Naive thymus-derived CD8-positive, alpha-beta T cell (primary cell): Measurements from ENCODE around the gene RNF220. TPM values are rescaled to one million over a fixed set of nuclear protein-coding genes. Genes with fewer than 3 reads are reported as not detected.
A peak's percentile ranks its signal among the peaks of the same experiment; 100 is the strongest.
"Not testable (repeated sequence)": the region's sequence is repeated elsewhere in the genome, so short reads cannot be mapped to it uniquely, and the experiment has no call there.

Experiments
- ATAC-seq, 2 donors: fragments of 150-1000 bp; cut with Tn5 transposase in 1 of 2; sonication (Bioruptor Pico), chemical (Tn5 transposase) in 1 of 2; 1 replicate in 1 of 2; 2 replicates in 1 of 2; pipeline ENCODE4 v1.10.0; 2021; ENCODE audit warnings: mild to moderate bottlenecking in 2 of 2, moderate library complexity in 2 of 2
- POLR2A ChIA-PET: fragments of 350-600 bp; sonication (Branson Sonifier 250); formaldehyde crosslinking; loops from one replicate; lab custom pipeline; 2021; ENCODE audit warnings: antibody characterized with exemption; lab: Charles Lee
- DNase-seq, 10 donors: peaks; one replicate each; pipeline versions ENCODE4 v3.0.0 to v3.0.0-alpha.2; 2020 to 2022
- H3K27ac Mint-ChIP-seq, 10 donors: one replicate each; pipeline ENCODE4 v1.8.0; 2020 to 2022; ENCODE audit warnings: mild to moderate bottlenecking in 10 of 10, mixed read lengths in 10 of 10, moderate library complexity in 4 of 10, inconsistent platforms in 1 of 10
- H3K27me3 Mint-ChIP-seq, 5 donors: one replicate each; pipeline ENCODE4 v1.8.0; 2021 to 2022; ENCODE audit warnings: mixed read lengths in 5 of 5
- H3K36me3 Mint-ChIP-seq, 3 donors: one replicate each; pipeline ENCODE4 v1.8.0; 2020 to 2022; ENCODE audit warnings: mixed read lengths in 3 of 3, mild to moderate bottlenecking in 2 of 3, inconsistent platforms in 1 of 3
- H3K4me1 Mint-ChIP-seq, 4 donors: one replicate each; pipeline ENCODE4 v1.8.0; 2021 to 2022; ENCODE audit warnings: mixed read lengths in 4 of 4
- H3K4me3 Mint-ChIP-seq, 10 donors: one replicate each; pipeline ENCODE4 v1.8.0; 2020 to 2022; ENCODE audit warnings: mild to moderate bottlenecking in 10 of 10, mixed read lengths in 10 of 10, moderate library complexity in 6 of 10, inconsistent platforms in 1 of 10
- H3K9me3 Mint-ChIP-seq, 9 donors: one replicate each; pipeline ENCODE4 v1.8.0; 2020 to 2022; ENCODE audit warnings: mixed read lengths in 9 of 9, mild to moderate bottlenecking in 3 of 9, inconsistent platforms in 1 of 9, moderate library complexity in 1 of 9
- polyA plus RNA-seq, 3 donors: library from polyadenylated mRNA; unstranded; fragments of 300-500 nt; fragmentation: Illumina TruSeq; gene quantifications; one replicate each; pipeline ENCODE4 v1.2.3, GENCODE V29; 2021
- total RNA-seq, 8 experiments: library from RNA in 2 of 8; stranded (reverse) in 2 of 8; gene quantifications; one replicate each; pipeline ENCODE4 v1.2.3 and lab custom pipeline; 2021 to 2026

The RNF220 gene
- total and polyA plus RNA-seq, 5 experiments from 2014 or later, result 62.2 to 129 (median 103) TPM

DNA sequence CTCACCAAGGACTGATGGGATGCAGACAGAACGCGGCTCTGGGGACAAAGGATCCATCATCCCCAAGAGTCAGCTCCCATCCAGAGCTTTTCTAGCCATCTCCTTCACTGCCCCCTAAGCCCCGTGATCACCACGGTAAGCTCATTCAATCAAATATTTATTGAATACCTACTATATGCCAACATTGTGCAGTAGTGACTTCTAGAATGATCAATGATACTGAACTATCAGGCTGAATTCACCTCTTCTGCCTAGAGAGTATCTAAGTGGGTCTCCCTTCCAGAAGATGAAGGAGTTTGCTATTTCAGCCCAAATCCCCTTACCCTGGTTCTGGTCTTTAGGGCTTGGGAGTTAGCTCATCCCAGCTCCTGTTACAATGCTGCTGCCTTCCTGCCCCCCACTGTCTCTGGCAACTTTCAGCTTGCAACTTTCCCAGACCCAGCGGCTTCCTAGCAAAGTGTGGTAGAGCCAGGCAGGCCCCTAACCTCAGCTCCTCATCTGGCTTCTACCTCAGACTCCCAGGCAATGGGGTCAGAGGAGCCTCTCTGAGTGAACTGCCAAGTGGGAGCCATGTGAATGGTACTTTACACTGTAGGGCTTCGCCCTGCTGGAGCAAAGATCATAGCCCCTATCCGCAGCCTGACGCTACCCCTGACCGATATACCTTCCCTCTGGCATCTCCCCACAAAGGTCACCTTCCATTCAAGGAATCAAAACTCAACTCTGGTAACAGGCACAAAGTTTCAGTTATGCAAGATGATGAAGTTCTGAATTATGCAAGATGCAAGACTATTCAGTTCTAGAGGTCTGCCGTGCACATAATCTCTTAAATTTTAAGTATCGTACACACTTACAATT, 248.3 kb downstream of the RNF220 start:
- Mint-ChIP-seq H3K27me3 (no peaks in the 10 kb centered on the region), H3K9me3 (no peaks in the 10 kb centered on the region), H3K36me3 (peaks cover 0 to 31% (median 0%) of the 10 kb centered on the region in 3 donors), H3K4me1 (peaks cover 0 to 12% (median 4%) of the 10 kb centered on the region in 4 donors), H3K27ac (peak overlapping the region in 2 of 10 donors; percentile 25 to 68), H3K4me3 (no peak overlapping the region)
- DNase-seq (no peak), ATAC-seq (peak; percentile 6 to 7)
- POLR2A ChIA-PET, result interaction anchor here (1.2 to 2.6 kb wide), 2 partner anchors 21 to 82 kb away, joined by 4 to 17 read pairs; no protein-coding TSS in a partner anchor

GRCh38 chr1:44654621-44655187, 249.6 kb downstream of the RNF220 start:
- H3K4me3 Mint-ChIP-seq, result no peak overlapping the region
- POLR2A ChIA-PET, result no interaction called here
- H3K27ac Mint-ChIP-seq, result no peak overlapping the region
- peaks cover 0 to 18% (median 0%) of the 10 kb centered on the region in 3 donors for H3K36me3 Mint-ChIP-seq
- peaks cover 0 to 6% (median 3%) of the 10 kb centered on the region in 4 donors for H3K4me1 Mint-ChIP-seq
- H3K27me3 Mint-ChIP-seq, result no peaks in the 10 kb centered on the region
- ATAC-seq (no peak), DNase-seq (no peak)
- no peaks in the 10 kb centered on the region for H3K9me3 Mint-ChIP-seq

GRCh38 chr1:44655609-44656008, 250.6 kb downstream of the RNF220 start:
- DNase-seq (no peak), ATAC-seq (no peak)
- Mint-ChIP-seq H3K9me3 (no peaks in the 10 kb centered on the region), H3K36me3 (peaks cover 0 to 10% (median 0%) of the 10 kb centered on the region in 3 donors), H3K27ac (peak overlapping the region in 2 of 10 donors; percentile 1 to 37), H3K27me3 (no peaks in the 10 kb centered on the region), H3K4me1 (peaks cover 0 to 6% (median 3%) of the 10 kb centered on the region in 4 donors), H3K4me3 (no peak overlapping the region)
- POLR2A ChIA-PET, result no interaction called here

GRCh38 chr1:44659566-44659965, 254.5 kb downstream of the RNF220 start:
- Mint-ChIP-seq H3K9me3 (no peaks in the 10 kb centered on the region), H3K4me1 (peaks cover 9 to 12% (median 10%) of the 10 kb centered on the region in 4 donors), H3K27me3 (no peaks in the 10 kb centered on the region), H3K27ac (peak overlapping the region in 1 of 10 donors; percentile 73), H3K4me3 (no peak overlapping the region), H3K36me3 (no peaks in the 10 kb centered on the region)
- ATAC-seq, result no peak
- POLR2A ChIA-PET, result no interaction called here
- DNase-seq, result no peak

DNA sequence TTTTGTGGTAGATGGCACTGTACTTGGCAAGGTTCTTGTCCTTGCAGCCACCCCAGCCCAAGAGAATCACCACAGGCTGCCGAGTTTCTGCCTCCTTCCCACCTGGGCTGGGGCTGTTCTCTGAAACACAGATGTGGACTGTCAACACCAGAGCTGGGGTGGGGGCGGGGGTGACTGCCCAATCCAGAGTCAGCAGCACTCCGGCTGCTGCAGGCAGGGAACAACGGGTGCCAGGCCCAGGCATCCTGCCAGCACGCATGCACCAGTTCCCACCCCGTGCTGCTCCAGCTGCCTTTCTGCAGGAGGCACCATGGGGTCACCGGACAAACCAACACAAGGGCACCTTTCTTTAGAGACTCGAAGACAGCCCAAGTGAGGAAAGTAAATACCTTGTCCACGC, 255.1 kb downstream of the RNF220 start:
- DNase-seq (no peak), ATAC-seq (no peak)
- H3K27ac Mint-ChIP-seq, result no peak overlapping the region
- no peaks in the 10 kb centered on the region for H3K9me3 Mint-ChIP-seq
- POLR2A ChIA-PET, result interaction anchor here (0.7 kb wide), 1 partner anchor 14 kb away, joined by 3 read pairs; the partner anchor contains the start of genes ARMH1 and TMEM53
- H3K36me3 Mint-ChIP-seq, result no peaks in the 10 kb centered on the region
- H3K4me3 Mint-ChIP-seq, result no peak overlapping the region
- no peaks in the 10 kb centered on the region for H3K27me3 Mint-ChIP-seq
- peaks cover 15 to 18% (median 16%) of the 10 kb centered on the region in 4 donors for H3K4me1 Mint-ChIP-seq

DNA sequence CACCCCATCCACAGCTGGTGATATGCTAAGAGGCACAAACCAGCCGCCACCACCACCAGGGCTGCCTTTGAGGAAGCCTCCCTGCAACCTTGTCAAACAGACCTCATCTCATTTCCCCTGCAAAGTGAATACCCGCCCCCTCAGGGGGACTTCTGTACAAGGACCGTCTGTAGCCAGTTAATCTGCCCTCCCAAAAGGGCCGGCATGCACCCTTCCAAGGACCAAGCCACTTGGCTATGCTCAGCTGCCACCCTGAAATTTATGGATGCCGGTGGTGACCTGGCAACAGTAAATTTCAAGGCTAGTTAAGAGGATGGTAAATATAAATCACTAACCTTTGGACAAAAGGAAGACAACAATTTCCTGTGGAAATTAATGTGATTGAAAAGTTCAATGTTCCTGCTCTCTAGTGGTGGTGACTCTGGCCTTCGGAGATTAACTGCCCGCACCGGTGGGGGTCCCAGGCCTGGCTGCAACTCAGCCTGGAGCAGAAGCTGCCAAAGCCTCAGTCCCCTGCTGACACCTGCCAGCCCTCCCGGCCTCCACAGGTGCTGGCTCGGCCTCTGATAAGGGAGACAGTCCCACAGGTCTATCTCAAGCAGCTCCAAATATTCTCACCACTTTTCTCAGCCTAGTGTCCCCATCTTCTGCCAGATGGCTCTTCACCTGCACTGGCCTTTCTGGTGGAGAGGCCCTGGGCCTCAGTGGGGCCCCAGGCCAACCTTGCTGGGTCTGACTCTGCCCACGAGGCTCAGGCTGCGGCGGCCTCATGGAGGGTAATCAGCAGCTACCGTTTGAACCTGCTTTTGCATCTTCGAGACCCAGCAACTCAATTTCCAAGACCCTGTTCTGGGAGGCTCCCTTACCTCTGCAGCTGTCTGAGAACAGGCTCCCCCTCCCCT, 257.0 kb downstream of the RNF220 start:
- peaks cover 16 to 18% (median 17%) of the 10 kb centered on the region in 4 donors for H3K4me1 Mint-ChIP-seq
- no peak overlapping the region for H3K4me3 Mint-ChIP-seq
- DNase-seq, result no peak
- no peaks in the 10 kb centered on the region for H3K36me3 Mint-ChIP-seq
- ATAC-seq, result no peak
- POLR2A ChIA-PET, result no interaction called here
- no peaks in the 10 kb centered on the region for H3K9me3 Mint-ChIP-seq
- H3K27me3 Mint-ChIP-seq, result no peaks in the 10 kb centered on the region
- H3K27ac Mint-ChIP-seq, result peak overlapping the region in 2 of 10 donors; percentile 34 to 60

DNA sequence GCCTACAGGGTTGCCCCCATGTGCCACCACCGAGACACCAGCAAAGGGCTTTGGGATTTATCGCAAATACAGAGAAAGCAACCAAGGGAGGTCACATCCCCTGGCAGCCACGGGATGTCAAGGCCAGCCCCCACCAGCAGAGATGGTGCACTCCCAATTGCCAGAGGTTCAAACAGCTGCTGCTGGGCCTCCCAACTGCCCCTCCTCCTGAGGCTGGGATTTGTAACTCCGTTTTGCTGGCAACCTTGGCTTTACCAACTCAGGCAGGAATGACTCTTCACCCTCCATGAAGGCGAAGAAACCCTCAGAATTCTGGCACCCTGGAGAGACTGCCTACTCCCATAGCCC, 257.6 kb downstream of the RNF220 start:
- H3K27me3 Mint-ChIP-seq, result no peaks in the 10 kb centered on the region
- H3K36me3 Mint-ChIP-seq, result no peaks in the 10 kb centered on the region
- DNase-seq, result no peak
- H3K4me3 Mint-ChIP-seq, result no peak overlapping the region
- POLR2A ChIA-PET, result no interaction called here
- no peak for ATAC-seq
- peaks cover 16 to 18% (median 17%) of the 10 kb centered on the region in 4 donors for H3K4me1 Mint-ChIP-seq
- H3K9me3 Mint-ChIP-seq, result no peaks in the 10 kb centered on the region
- H3K27ac Mint-ChIP-seq, result peak overlapping the region in 1 of 10 donors; percentile 34

GRCh38 chr1:44663417-44663816, 258.4 kb downstream of the RNF220 start:
- Mint-ChIP-seq H3K9me3 (no peaks in the 10 kb centered on the region), H3K36me3 (no peaks in the 10 kb centered on the region), H3K4me1 (peaks cover 14 to 18% (median 16%) of the 10 kb centered on the region in 4 donors), H3K4me3 (no peak overlapping the region), H3K27me3 (no peaks in the 10 kb centered on the region), H3K27ac (peak overlapping the region in 5 of 10 donors; percentile 21 to 82 (median 51))
- DNase-seq (no peak), ATAC-seq (no peak)
- POLR2A ChIA-PET, result interaction anchor here (0.7 to 2.0 kb wide), 3 partner anchors 31 to 167 kb away, joined by 5 to 7 read pairs (median 6); no protein-coding TSS in a partner anchor

- POLR2A ChIA-PET, result interaction anchor here (0.5 to 2.0 kb wide), 3 partner anchors 33 to 1638 kb away, joined by 4 to 7 read pairs (median 5); no protein-coding TSS in a partner anchor
- ATAC-seq, result peak; percentile 79 to 86
- no peaks in the 10 kb centered on the region for H3K36me3 Mint-ChIP-seq
- H3K27me3 Mint-ChIP-seq, result no peaks in the 10 kb centered on the region
- H3K27ac Mint-ChIP-seq, result peak overlapping the region; percentile 28 to 82 (median 54)
- H3K4me1 Mint-ChIP-seq, result peaks cover 14 to 18% (median 16%) of the 10 kb centered on the region in 4 donors
- H3K9me3 Mint-ChIP-seq, result no peaks in the 10 kb centered on the region
- peak in 1 of 10 donors; percentile 28 for DNase-seq
- H3K4me3 Mint-ChIP-seq, result peak overlapping the region; percentile 43 to 75 (median 64)
Observed at GRCh38 chr1:44664730-44665370, 259.8 kb downstream of the RNF220 start.

- H3K4me1 Mint-ChIP-seq, result peaks cover 14 to 18% (median 17%) of the 10 kb centered on the region in 4 donors
- H3K27me3 Mint-ChIP-seq, H3K9me3 Mint-ChIP-seq, H3K4me3 Mint-ChIP-seq, POLR2A ChIA-PET, H3K36me3 Mint-ChIP-seq, ATAC-seq, H3K27ac Mint-ChIP-seq, DNase-seq: not testable (repeated sequence)
Observed at GRCh38 chr1:44666719-44667118, 261.7 kb downstream of the RNF220 start.

- Mint-ChIP-seq H3K27ac (peak overlapping the region in 1 of 10 donors; percentile 8), H3K36me3 (peaks cover 0 to 2% (median 0%) of the 10 kb centered on the region in 3 donors), H3K27me3 (no peaks in the 10 kb centered on the region), H3K4me3 (no peak overlapping the region), H3K9me3 (no peaks in the 10 kb centered on the region), H3K4me1 (peaks cover 4 to 33% (median 17%) of the 10 kb centered on the region in 4 donors)
- POLR2A ChIA-PET, result no interaction called here
- DNase-seq, result no peak
- ATAC-seq, result no peak
Observed at GRCh38 chr1:44670751-44671640, 265.9 kb downstream of the RNF220 start.
